Left cardiac atrium (tissue), 4 donors: ENCODE results near the gene PRM3. TPM values are rescaled to one million over a fixed set of nuclear protein-coding genes. Genes with fewer than 3 reads are reported as not detected.
"Not testable (repeated sequence)": the region's sequence is repeated elsewhere in the genome, so short reads cannot be mapped to it uniquely, and the experiment has no call there.

Source experiments
- ATAC-seq, 2 donors: fragments of 200-7000 bp; cut with Tn5 transposase; one replicate each; pipeline ENCODE4 v1.9.1; 2020; ENCODE audit warnings: mild to moderate bottlenecking in 2 of 2, moderate library complexity in 2 of 2
- DNase-seq: peaks from one replicate; pipeline ENCODE4 v3.0.0-alpha.2; 2020
- intact Hi-C, 2 donors: fragments of 100-400 bp; cut with DNase I; formaldehyde crosslinking; loops; one replicate each; pipeline versions ENCODE4 v1.14.1 to v1.15.1; 2022 to 2023
- total RNA-seq, 2 donors: library from RNA; stranded (reverse); fragmentation: NEBNext Ultra II Directional; extraction: Animal tissue kit (Norgen Biotek cat#: 25700); gene quantifications; one replicate each; pipeline ENCODE4 v1.2.1, GENCODE V29; 2021
- donor health status: DM: no; HTN: yes; CAD: no.
- donor health status: DM: no; HTN: yes; CAD: no; lungs with severe emphysema.
- donor health status: DM: yes; HTN: yes; CAD: no.
- donor health status: Dilated cardiomyopathy.

PRM3 gene
- total RNA-seq, 2 donors from 2014 or later: not detected

DNA sequence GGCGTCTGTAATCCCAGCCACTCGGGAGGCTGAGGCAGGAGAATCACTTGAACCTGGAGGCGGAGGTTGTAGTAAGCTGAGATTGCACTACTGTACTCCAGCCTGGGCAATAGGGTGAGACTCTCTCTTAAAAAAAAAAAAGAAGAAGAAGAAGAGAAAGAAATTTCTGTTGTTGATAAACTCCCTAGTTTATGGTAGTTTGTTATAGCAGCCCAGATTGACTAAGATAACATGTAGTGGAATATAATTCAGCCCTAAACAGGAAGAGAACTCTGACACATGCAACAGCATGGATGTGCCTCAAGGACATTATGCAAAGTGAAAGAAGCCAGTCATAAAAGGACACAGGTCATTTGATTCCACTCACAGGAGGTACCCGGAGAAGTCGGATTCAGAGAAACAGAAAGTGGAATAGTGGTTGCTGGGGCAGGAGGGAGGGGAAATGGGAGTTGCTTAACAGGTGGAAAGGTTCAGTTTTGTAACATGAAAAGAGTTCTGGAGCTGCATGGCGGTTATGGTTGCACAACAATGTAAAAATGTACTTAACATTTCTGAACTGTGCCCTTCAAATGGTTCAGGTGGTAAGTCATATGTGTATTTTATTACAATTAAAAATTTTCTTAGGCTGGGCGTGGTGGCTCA, 33.7 kb upstream of the PRM3 start:
- no peak for DNase-seq
- intact Hi-C loops: no loop called here
- ATAC-seq: no peak

- ATAC-seq: no peak
- intact Hi-C loops: no loop called here
- no peak for DNase-seq
Measured at GRCh38 chr16:11306381-11306780, 33.0 kb upstream of the PRM3 start.

DNA sequence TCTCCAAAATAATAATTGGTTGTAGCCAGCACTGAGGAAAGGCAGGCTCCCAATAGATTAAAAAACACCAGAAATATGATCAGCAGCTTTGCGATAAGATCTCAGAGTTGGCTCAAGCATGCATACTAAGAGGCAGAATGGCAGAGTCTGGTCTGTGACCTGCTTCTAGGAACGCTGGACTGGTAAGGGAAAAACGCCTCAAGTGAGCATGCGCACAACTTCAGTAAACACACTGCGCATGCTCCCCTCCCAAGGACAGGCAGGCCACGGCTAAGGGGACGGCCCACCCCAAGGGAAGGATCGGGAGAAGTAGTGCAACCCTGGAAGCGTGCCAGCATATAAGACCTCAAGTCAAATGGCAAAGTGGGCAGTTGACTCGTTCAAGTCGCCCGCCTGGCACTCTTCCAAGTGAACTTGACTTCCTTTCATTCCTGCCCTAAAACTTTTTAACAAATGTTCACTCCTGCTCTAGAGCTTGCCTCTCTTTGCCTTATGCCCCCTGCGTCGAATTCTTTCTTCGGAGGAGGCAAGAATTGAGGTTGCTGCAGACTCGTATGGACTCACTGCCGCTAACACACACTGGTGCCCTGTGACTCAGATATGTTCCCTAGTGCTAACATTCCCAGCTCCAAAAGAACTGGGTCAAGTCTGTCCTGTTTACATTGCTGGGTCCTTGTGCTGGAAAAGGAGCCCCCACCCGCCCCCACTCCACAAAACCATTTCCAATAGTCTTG, 30.1 kb upstream of the PRM3 start:
- no peak for ATAC-seq

GRCh38 chr16:11302977-11303376, 29.5 kb upstream of the PRM3 start:
- intact Hi-C loops: no loop called here
- ATAC-seq (no peak), DNase-seq (no peak)

More for the DNA sequence above, 30.1 kb upstream of the PRM3 start:
- DNase-seq: no peak
- intact Hi-C loops: no loop called here

DNA sequence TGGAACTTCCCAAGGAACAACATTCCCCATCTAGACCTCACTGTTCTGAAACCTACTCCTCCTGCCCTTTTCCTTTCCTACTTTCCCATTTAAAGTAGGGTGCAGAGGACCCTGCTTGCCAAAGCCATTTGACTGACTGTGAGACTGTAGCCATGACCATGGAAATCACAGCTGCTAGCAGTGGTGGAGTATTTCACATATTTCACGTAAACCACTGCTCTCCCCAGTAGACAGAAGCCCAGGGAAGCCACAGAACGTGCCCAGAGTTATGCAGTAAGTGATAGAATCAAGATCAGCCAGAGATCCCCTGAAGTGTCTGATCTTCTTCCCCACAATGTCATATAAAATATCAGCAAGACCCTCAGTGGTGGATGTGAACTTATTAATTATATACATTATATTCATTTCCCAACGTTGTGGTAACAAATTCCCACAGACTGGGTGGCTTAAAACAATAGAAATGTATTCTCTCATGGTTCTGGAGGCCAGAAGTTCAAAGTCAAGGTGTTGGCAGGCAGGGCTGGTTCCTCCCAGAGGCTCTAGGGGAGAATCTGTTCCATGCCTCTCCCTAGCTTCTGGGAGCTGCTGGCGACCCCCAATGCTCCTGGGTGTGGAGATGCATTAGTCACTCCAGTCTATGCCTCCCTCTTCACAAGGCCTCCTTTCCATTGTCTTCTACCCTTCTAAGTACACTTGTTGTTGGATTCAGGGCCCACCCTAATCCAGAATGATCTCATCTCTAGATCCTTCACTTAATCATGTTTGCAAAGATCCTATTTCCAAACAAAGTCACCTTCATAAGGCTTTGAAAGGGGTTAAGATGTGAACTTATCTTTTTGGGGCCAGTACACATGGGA, 28.4 kb upstream of the PRM3 start:
- ATAC-seq: no peak
- no peak for DNase-seq
- intact Hi-C loops: no loop called here

DNA sequence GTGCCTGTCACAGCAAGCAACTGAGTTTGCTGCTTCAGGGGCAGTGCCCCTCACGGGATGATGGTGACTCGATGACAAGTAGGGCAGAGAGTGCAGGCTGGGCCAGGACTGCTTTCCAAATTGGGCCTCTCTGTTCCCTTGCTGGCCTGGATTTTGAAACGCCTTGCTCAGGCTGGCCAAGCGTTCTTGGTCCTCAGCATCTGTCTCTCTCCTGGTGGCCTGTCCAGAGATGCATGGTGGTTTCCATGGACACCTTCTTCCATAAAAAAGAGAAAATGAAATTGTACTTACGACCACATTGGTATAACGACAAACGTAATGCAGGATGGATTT, 27.1 kb upstream of the PRM3 start:
- intact Hi-C loops: no loop called here
- DNase-seq (no peak), ATAC-seq (no peak)

DNA sequence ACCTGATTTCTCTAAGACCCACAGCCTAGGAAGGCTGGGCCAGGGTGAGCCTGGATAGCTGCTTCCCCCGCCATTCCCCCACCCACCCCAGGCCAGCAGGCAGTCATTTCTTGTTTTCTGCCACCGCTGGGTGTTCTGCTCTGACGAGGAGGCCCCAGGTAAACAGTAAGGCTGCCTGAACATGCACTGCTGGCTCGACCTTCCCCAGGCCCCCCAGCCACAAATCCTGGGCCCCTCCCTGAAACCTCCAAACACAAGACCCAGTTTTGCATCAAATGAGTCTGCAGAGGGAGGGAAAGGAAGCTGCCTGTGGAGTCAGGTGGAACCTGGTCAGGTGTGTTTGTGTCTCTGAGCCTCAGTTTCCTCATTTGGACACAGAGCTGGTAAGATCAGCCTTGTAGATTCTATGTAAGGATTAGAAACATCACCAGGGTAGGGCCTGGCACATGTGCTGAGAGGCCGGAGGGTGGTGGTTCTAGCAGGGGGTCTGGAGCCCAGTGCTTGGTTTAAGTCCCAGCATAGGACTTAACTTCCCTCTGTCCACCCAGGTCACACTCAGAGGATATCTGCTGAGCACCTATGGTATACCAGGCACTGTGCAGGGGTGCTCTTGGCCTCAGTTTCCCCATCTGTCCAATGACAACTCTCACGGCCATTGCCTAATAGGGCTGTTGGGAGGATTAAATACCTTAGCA, 26.6 kb upstream of the PRM3 start:
- ATAC-seq: no peak
- intact Hi-C loops: no loop called here

DNA sequence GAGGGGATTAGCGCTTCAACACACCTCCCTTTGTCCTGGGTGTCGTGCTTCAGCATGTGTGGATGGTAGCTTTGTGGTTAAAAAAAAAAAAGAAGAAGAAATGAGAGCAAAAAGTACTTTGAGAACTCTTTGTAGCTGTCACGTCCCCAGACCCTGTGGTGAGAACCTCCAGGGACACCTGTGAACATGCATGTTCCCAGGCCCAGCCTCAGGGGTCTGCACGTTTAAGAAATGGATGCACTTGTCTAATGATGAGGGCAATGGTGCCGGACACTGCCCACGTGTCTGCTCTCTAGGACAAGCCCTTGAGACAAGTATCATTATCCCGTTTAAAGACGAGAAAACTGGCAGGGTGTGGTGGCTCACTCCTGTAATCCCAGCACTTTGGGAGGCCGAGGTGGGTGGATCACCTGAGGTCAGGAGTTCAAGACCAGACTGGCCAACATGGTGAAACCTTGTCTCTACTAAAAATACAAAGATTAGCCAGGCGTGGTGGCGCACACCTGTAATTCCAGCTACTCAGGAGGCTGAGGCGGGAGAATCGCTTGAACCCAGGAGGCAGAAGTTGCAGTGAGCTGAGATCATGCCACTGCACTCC, 25.6 kb upstream of the PRM3 start:
- intact Hi-C loops, DNase-seq, ATAC-seq: not testable (repeated sequence)

More for the DNA sequence above, 26.6 kb upstream of the PRM3 start:
- no peak for DNase-seq

DNA sequence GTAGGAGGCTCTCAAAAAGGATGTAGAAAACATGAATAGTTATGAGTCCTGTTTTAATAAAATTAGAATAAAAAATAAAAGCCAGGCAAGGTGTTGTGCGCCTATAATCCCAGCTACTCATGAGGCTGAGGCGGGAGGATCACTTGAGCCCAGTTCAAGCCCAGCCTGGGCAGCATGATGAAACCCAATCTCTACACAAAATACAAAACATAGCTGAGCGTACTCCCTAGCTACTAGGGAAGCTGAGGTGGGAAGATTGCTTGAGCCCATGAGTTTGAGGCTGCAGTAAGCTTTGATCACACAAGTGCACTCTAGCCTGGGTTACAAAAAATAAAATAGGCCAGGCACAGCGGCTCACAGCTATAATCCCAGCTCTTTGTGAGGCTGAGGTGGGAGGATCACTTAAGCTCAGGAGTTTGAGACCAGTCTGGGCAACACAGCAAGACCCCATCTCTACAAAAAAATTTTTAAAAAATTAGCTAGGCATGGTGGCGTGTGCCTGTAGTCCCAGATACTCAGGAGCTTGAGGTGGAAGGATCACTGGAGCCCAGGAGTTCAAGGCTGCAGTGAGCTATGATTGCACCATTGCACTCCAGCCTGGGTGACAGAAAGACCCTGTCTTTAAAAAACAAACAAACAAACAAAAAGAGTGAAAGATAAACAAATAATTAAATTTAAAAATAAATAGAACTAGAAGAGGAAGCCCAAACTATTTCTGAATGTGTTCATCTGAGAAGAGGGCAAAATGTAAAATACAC, 24.9 kb upstream of the PRM3 start:
- ATAC-seq: no peak
- DNase-seq: no peak
- intact Hi-C loops: no loop called here

DNA sequence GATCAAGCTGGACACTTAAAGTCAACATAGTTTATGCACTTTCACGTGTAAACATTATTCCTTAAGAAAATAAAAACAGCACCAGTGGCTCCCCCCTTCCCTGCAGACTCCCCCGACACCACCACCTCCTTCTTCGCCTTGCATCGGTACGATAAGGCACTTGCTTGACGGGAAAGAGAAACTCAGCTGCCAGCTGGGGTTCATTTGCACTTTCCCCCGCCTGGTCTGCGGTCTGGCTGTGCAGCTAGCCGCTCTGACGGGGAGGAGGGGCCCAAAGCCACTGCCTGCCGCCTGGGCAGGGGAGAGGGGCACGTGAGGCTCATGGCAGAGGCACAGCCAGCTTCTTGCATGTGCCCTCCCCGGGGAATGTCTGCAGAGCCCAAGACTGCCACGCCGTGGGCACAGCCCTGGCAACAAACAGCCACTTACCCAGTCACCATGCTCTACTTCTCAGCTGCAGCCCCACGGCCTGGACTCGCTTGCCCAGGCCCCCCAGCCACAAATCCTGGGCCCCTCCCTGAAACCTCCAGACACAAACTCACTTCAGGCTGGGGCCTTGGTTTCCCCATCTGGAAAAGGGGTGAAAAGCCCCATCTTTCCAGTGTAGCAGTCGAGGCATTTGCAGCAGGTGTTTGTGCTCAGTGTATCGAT, 24.2 kb upstream of the PRM3 start:
- peak; percentile 49 for DNase-seq
- intact Hi-C loops: no loop called here

GRCh38 chr16:11296706-11297491, 23.5 kb upstream of the PRM3 start:
- ATAC-seq: peak; percentile 29 to 56
- no peak for DNase-seq
- intact Hi-C loops: no loop called here

More for the DNA sequence above, 24.2 kb upstream of the PRM3 start:
- ATAC-seq: peak; percentile 94 to 97

DNA sequence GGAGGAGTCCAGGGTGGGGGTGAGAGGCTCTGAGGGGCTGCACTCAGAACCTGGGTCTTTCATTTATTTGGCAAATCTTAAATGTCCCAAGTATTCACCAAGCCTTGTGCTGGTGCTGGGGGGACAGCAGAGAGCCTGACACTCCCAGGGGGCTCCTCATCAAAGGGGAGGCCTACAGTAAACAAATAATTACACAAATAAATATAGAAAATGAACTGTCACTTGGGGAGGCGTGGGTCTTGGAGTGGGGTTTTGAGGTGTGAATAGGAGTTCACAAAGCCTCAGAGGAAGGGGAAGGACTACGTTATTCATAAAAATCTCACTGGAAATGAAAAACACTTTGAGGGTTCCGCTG, 22.9 kb upstream of the PRM3 start:
- intact Hi-C loops: no loop called here
- ATAC-seq: no peak
- DNase-seq: no peak

GRCh38 chr16:11295672-11296071, 22.2 kb upstream of the PRM3 start:
- no peak for ATAC-seq
- no peak for DNase-seq
- intact Hi-C loops: no loop called here

- intact Hi-C loops: no loop called here
- no peak for DNase-seq
- ATAC-seq: no peak
Measured at GRCh38 chr16:11292076-11292748, 18.8 kb upstream of the PRM3 start.

GRCh38 chr16:11291091-11291703, 17.8 kb upstream of the PRM3 start:
- intact Hi-C loops: no loop called here
- ATAC-seq (no peak), DNase-seq (no peak)

- intact Hi-C loops: no loop called here
- no peak for DNase-seq
- no peak for ATAC-seq
Measured at GRCh38 chr16:11290102-11290893, 16.9 kb upstream of the PRM3 start.
